ENCODE results near the gene FAM120B.

- TF ChIP-seq CTCF (IDR thresholded peaks at IDR 0.05; ENCODE audit: insufficient read depth, low read length) (no peak), REST (IDR thresholded peaks at IDR 0.05; ENCODE audit: insufficient replicate concordance, low read depth) (no peak), POLR2AphosphoS5 (IDR thresholded peaks at IDR 0.05; ENCODE audit: low read depth) (no peak), SPI1 (IDR thresholded peaks at IDR 0.05; ENCODE audit: borderline replicate concordance, low read depth) (no peak), GABPA (IDR thresholded peaks at IDR 0.05; ENCODE audit: low read depth) (no peak)
Measured at GRCh38 chr6:170420283-170420682, 113.7 kb downstream of the FAM120B start.

Measured in HL-60 (cell line).